ENCODE data around the gene CASTOR2.
"Not testable (repeated sequence)": the region's sequence is repeated elsewhere in the genome, so short reads cannot be mapped to it uniquely, and the experiment has no call there.

Gene CASTOR2

GRCh38 chr7:74964511-74965119 is at the start of gene CASTOR2:
Gene CASTOR2, plus strand, starts transcription at chr7:74964705. Its CDS starts 281 bp downstream, at chr7:74964986.
- DNase-seq = peak; percentile 77

GRCh38 chr7:74922321-74922890 is 42.1 kb upstream of the CASTOR2 start:
- not testable (repeated sequence) for DNase-seq

- DNase-seq = not testable (repeated sequence)
Observed at GRCh38 chr7:74923644-74924043, 40.9 kb upstream of the CASTOR2 start.

GRCh38 chr7:74926968-74927367 is 37.5 kb upstream of the CASTOR2 start:
- not testable (repeated sequence) for DNase-seq

- not testable (repeated sequence) for DNase-seq
Observed at GRCh38 chr7:74931563-74932328, 32.8 kb upstream of the CASTOR2 start.

GRCh38 chr7:74939429-74939828 is 25.1 kb upstream of the CASTOR2 start:
- DNase-seq = not testable (repeated sequence)

GRCh38 chr7:74941302-74942069 is 23.0 kb upstream of the CASTOR2 start:
- DNase-seq = not testable (repeated sequence)

GRCh38 chr7:74943923-74944322 is 20.6 kb upstream of the CASTOR2 start:
- not testable (repeated sequence) for DNase-seq

- DNase-seq = not testable (repeated sequence)
Observed at GRCh38 chr7:74947741-74948140, 16.8 kb upstream of the CASTOR2 start.

- DNase-seq = not testable (repeated sequence)
Observed at GRCh38 chr7:74953774-74954173, 10.7 kb upstream of the CASTOR2 start.

GRCh38 chr7:74958328-74958727 is 6.2 kb upstream of the CASTOR2 start:
- DNase-seq = not testable (repeated sequence)

GRCh38 chr7:74963704-74964510 is 598 bp upstream of the CASTOR2 start:
- not testable (repeated sequence) for DNase-seq

- DNase-seq = not testable (repeated sequence)
Observed at GRCh38 chr7:74966208-74966854, 1.8 kb downstream of the CASTOR2 start.

GRCh38 chr7:74966909-74967308 is 2.4 kb downstream of the CASTOR2 start:
- not testable (repeated sequence) for DNase-seq

- not testable (repeated sequence) for DNase-seq
Observed at GRCh38 chr7:74971431-74971830, 6.9 kb downstream of the CASTOR2 start.

- DNase-seq = not testable (repeated sequence)
Observed at GRCh38 chr7:74972377-74972776, 7.9 kb downstream of the CASTOR2 start.

GRCh38 chr7:74975959-74976358 is 11.5 kb downstream of the CASTOR2 start:
- DNase-seq = not testable (repeated sequence)

- DNase-seq = not testable (repeated sequence)
Observed at GRCh38 chr7:74977523-74977922, 13.0 kb downstream of the CASTOR2 start.

- not testable (repeated sequence) for DNase-seq
Observed at GRCh38 chr7:74988436-74988835, 23.9 kb downstream of the CASTOR2 start.

- no peak for DNase-seq
Observed at GRCh38 chr7:74993121-74993520, 28.6 kb downstream of the CASTOR2 start.

GRCh38 chr7:74994869-74995543 is 30.5 kb downstream of the CASTOR2 start:
- DNase-seq = not testable (repeated sequence)
